Measurements from ENCODE around the gene CHM. TPM values are rescaled to one million over a fixed set of nuclear protein-coding genes. Genes with fewer than 3 reads are reported as not detected.
"Not testable (repeated sequence)": the region's sequence is repeated elsewhere in the genome, so short reads cannot be mapped to it uniquely, and the experiment has no call there.

The CHM gene
- total RNA-seq, 1 donor from 2014 or later, result 12.0 TPM

DNA sequence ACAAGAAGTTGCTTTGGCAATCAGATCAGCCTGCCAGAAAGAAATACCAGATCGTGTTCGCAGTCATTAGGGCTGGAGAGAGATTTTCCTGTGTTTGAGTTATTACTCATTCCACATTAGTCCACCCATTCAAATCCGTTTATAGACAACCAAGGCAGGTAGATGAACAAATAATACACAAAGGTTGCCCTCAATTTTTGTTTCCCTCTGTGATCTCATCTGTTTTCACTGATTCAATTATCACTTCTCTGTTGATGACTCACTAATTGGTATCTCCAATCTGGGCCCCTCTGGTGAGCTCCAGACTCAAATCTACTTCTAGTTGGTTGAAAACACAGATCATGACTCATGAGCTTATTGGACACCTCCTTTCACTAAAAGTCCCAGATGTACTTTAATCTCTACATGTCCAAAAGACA, 54.5 kb downstream of the CHM start:
- Histone ChIP-seq H3K4me1 (peaks cover 8% of the 10 kb centered on the region), H3K4me3 (no peak overlapping the region), H3K9me3 (no peaks in the 10 kb centered on the region), H3K36me3 (no peaks in the 10 kb centered on the region), H3K27ac (no peak overlapping the region), H3K27me3 (no peaks in the 10 kb centered on the region)
- DNase-seq (ENCODE audit: extremely low spot score in 2 of 2), result no peak
- intact Hi-C loops (cut with DNase I), result no loop called here
- TF ChIP-seq, protein P1, sequence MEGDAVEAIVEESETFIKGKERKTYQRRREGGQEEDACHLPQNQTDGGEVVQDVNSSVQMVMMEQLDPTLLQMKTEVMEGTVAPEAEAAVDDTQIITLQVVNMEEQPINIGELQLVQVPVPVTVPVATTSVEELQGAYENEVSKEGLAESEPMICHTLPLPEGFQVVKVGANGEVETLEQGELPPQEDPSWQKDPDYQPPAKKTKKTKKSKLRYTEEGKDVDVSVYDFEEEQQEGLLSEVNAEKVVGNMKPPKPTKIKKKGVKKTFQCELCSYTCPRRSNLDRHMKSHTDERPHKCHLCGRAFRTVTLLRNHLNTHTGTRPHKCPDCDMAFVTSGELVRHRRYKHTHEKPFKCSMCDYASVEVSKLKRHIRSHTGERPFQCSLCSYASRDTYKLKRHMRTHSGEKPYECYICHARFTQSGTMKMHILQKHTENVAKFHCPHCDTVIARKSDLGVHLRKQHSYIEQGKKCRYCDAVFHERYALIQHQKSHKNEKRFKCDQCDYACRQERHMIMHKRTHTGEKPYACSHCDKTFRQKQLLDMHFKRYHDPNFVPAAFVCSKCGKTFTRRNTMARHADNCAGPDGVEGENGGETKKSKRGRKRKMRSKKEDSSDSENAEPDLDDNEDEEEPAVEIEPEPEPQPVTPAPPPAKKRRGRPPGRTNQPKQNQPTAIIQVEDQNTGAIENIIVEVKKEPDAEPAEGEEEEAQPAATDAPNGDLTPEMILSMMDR (IDR thresholded peaks at IDR 0.05), result no peak
- TF ChIP-seq POLR2AphosphoS5 (IDR thresholded peaks at IDR 0.05; ENCODE audit: insufficient read depth in 1 of 2, low read depth in 1 of 2), result no peak
- no peak for TF ChIP-seq POLR2A (IDR thresholded peaks at IDR 0.05)

DNA sequence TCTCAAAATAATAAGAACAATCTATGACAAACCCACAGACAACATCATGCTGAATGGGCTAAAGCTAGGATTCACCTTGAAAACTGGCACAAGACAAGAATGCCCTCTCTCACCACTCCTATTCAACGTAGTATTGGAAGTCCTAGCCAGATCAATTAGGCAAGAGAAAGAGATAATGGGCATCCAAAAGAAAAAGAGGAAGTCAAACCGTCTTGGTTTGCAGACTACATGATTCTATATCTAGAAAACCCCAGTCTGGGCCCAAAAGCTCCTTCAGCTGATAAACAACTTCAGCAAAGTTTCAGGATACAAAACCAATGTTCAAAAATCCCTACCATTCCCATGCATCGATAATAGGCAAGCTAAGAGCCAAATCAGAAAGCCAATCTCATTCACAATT, 59.0 kb downstream of the CHM start:
- no peaks in the 10 kb centered on the region for H3K4me1 ChIP-seq
- H3K27me3 ChIP-seq, result no peaks in the 10 kb centered on the region
- no peak overlapping the region for H3K4me3 ChIP-seq
- H3K36me3 ChIP-seq, result no peaks in the 10 kb centered on the region
- H3K27ac ChIP-seq, result no peak overlapping the region
- H3K9me3 ChIP-seq, result no peaks in the 10 kb centered on the region
- TF ChIP-seq, protein P1 (IDR thresholded peaks at IDR 0.05), result no peak
- TF ChIP-seq POLR2AphosphoS5 (IDR thresholded peaks at IDR 0.05; ENCODE audit: insufficient read depth in 1 of 2, low read depth in 1 of 2) (no peak), POLR2A (IDR thresholded peaks at IDR 0.05) (no peak)
- DNase-seq (ENCODE audit: extremely low spot score in 2 of 2), result no peak
- intact Hi-C loops (cut with DNase I), result no loop called here

DNA sequence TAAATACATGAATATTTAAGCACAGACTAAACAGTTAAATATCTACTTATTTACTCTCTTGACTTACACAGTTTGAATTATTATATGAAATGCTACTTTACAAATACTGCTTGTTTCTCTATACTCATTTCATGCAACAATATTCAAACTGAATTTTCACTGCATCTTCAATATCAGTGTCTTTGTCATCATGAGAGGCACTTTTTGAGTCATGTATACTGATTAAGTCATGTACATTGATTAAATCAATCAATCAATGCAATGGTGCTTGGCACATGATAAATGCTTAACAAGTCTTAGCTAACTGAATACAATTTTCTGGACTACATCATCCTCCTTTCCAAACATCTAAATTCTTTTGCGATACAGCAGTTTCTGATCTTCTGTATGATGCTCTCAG, 67.1 kb downstream of the CHM start:
- Histone ChIP-seq H3K27ac (no peak overlapping the region), H3K4me3 (no peak overlapping the region), H3K9me3 (no peaks in the 10 kb centered on the region), H3K27me3 (no peaks in the 10 kb centered on the region), H3K36me3 (peaks cover 0 to 3% of the 10 kb centered on the region in 2 donors), H3K4me1 (no peaks in the 10 kb centered on the region)
- no peak for DNase-seq (ENCODE audit: extremely low spot score in 2 of 2)
- TF ChIP-seq POLR2AphosphoS5 (IDR thresholded peaks at IDR 0.05; ENCODE audit: insufficient read depth in 1 of 2, low read depth in 1 of 2) (no peak), POLR2A (IDR thresholded peaks at IDR 0.05) (no peak)
- TF ChIP-seq, protein P1 (IDR thresholded peaks at IDR 0.05), result no peak
- intact Hi-C loops (cut with DNase I), result loop anchor here (2.0 kb wide), 1 partner anchor 31 kb away; no protein-coding TSS in a partner anchor

DNA sequence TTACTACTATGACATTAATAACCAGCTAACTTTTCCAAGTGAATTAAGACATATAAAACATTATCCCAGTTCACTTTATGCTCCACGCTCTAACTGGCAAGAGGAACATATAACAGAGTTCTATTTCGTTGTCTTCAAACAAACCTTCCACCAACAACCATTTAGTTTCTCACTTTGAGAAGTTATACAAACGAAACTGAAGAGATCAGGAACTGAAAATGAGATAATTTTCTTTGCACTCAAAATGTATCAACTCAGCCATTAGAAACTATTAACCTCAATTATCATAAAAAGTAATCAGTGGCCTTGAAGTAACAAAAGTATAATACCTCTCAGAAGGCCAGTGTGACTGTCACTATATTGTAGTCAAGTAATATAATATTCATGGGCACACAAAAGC, 70.1 kb downstream of the CHM start:
- H3K36me3 ChIP-seq, result peaks cover 0 to 7% of the 10 kb centered on the region in 2 donors
- no peak for TF ChIP-seq POLR2A (IDR thresholded peaks at IDR 0.05)
- TF ChIP-seq, protein P1 (IDR thresholded peaks at IDR 0.05), result no peak
- TF ChIP-seq POLR2AphosphoS5 (IDR thresholded peaks at IDR 0.05; ENCODE audit: insufficient read depth in 1 of 2, low read depth in 1 of 2), result no peak
- intact Hi-C loops (cut with DNase I), result loop anchor here (5.0 kb wide), 1 partner anchor 705 kb away; no protein-coding TSS in a partner anchor
- H3K4me1 ChIP-seq, result no peaks in the 10 kb centered on the region
- H3K27ac ChIP-seq, result no peak overlapping the region
- no peak for DNase-seq (ENCODE audit: extremely low spot score in 2 of 2)
- H3K4me3 ChIP-seq, result no peak overlapping the region
- no peaks in the 10 kb centered on the region for H3K9me3 ChIP-seq
- no peaks in the 10 kb centered on the region for H3K27me3 ChIP-seq

DNA sequence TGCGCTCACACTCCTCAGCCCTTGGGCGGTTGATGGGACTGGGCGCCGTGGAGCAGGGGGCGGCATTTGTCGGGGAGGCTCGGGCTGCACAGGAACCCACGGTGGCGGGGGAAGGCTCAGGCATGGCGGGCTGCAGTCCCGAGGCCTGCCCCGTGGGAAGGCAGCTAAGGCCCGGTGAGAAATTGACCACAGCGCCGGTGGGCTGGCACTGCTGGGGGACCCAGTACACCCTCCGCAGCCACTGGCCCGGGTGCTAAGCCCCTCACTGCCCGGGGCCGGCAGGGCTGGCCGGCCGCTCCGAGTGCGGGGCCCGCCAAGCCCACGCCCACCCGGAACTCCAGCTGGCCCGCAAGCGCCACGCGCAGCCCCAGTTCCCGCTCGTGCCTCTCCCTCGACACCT, 75.0 kb downstream of the CHM start:
- H3K9me3 ChIP-seq; DNase-seq (ENCODE audit: extremely low spot score in 2 of 2); H3K4me1 ChIP-seq; H3K36me3 ChIP-seq; intact Hi-C loops (cut with DNase I); H3K4me3 ChIP-seq; H3K27me3 ChIP-seq; H3K27ac ChIP-seq: not testable (repeated sequence)

Data from vagina (tissue), 2 donors.